Measurements from ENCODE around the gene STX18. TPM values are rescaled to one million over a fixed set of nuclear protein-coding genes. Genes with fewer than 3 reads are reported as not detected.
"Not testable (repeated sequence)": the region's sequence is repeated elsewhere in the genome, so short reads cannot be mapped to it uniquely, and the experiment has no call there.

The STX18 gene
- total RNA-seq, 2 experiments from 2014 or later: 25.3 to 33.5 TPM

DNA sequence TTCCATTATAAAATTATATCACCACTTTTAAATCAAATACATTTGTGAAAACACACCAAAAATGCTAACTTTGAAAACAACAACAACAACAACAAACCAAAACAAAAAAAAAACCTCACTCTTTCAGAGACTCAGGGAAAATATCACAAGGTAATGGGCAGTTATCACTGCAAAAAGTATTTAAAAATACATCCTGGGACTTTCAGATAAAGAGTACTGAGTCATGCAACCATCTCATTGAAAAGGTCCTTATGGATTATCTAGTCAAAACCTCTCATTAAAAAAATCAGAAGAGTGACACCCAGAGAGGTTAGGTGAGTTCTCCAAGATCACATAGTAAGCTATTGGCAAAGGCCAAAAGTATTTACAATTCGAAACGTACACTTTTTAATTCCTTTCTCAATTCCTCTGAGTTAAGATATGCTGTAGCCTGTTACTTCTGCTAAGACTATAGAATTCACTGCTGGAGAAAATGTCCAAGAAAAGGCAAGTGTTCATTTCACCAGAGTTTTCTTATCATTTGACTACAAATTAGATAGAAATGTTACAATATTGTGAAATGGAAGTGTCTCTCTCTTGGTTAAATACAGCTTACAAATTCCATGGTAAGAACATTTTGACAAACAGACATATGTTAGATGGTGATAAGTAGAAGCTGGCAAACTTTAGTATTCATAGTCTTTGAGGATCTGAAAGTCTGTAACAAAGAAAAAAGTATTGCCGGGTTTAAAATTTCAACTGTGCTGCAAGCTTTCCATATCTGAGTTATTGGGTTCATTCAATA, 9.3 kb downstream of the STX18 start:
- intact Hi-C loops (cut with DNase I, micrococcal nuclease): no loop called here
- peaks cover 6% of the 10 kb centered on the region for H3K36me3 Mint-ChIP-seq (ENCODE audit: low read depth)
- H3K4me3 Mint-ChIP-seq: no peak overlapping the region
- no peaks in the 10 kb centered on the region for H3K27me3 Mint-ChIP-seq
- no peak overlapping the region for H3K27ac Mint-ChIP-seq
- ATAC-seq (no peak), DNase-seq (no peak)
- ChIA-PET POLR2A (no interaction called here), CTCF (interaction anchor here (1.2 to 1.3 kb wide), 2 partner anchors 10 to 13 kb away, joined by 3 to 4 read pairs; no protein-coding TSS in a partner anchor)
- no peaks in the 10 kb centered on the region for H3K9me3 Mint-ChIP-seq (ENCODE audit: low read depth)
- H3K4me1 Mint-ChIP-seq: peaks cover 12% of the 10 kb centered on the region

DNA sequence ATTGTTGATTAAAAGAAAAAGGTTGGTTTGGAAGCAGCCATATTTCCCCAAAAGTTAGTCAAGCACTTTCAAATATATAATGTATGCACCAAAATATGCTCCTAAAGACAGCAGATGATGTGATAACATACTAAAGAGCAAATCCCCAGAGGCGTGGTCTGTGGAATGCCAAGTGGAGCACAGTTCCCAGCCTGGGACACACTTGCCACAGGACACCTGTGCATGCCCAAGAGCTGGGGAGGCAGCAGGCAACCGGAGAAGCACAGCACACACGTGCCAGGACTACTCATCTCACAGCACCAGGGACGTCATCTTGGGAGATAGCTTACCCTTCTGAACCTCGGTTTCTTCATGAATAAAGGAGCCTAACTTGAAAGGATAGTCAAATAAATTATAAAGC, 12.5 kb downstream of the STX18 start:
- POLR2A ChIA-PET: interaction anchor here (0.6 kb wide), 1 partner anchor 346 kb away, joined by 3 read pairs; no protein-coding TSS in a partner anchor
- CTCF ChIA-PET: no interaction called here

DNA sequence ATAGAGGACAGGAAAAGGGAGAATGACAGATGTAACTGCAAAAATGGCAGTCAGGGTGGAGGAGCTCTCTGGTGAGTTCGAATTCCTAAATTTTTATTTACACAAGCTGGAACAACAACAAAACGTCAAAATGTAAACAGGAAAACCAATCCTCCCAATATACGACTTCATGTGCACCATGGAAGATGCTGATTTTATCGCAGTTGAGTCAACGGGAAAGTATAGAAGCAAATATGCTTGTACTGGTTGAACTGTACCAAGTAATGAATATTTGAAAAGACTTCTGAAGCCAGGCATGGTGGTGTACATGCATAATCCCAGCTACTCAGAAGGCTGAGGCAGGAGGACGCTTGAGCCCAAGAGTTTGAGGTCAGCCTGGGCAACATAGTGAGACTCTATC, 15.4 kb downstream of the STX18 start:
- Mint-ChIP-seq H3K27me3 (no peaks in the 10 kb centered on the region), H3K36me3 (ENCODE audit: low read depth) (peaks cover 14% of the 10 kb centered on the region), H3K4me3 (no peak overlapping the region), H3K27ac (no peak overlapping the region), H3K9me3 (ENCODE audit: low read depth) (no peaks in the 10 kb centered on the region), H3K4me1 (peaks cover 16% of the 10 kb centered on the region)
- intact Hi-C loops (cut with DNase I, micrococcal nuclease): no loop called here
- DNase-seq: no peak
- ATAC-seq: no peak
- CTCF ChIA-PET: interaction anchor here (1.0 kb wide), 2 partner anchors 22 to 24 kb away, joined by 3 to 4 read pairs; no protein-coding TSS in a partner anchor
- POLR2A ChIA-PET: no interaction called here

More for the DNA sequence above, 12.5 kb downstream of the STX18 start:
- DNase-seq: no peak
- H3K27me3 Mint-ChIP-seq: no peaks in the 10 kb centered on the region
- H3K9me3 Mint-ChIP-seq (ENCODE audit: low read depth): no peaks in the 10 kb centered on the region
- ATAC-seq: no peak
- H3K27ac Mint-ChIP-seq: no peak overlapping the region
- H3K4me1 Mint-ChIP-seq: peaks cover 7% of the 10 kb centered on the region
- intact Hi-C loops (cut with DNase I, micrococcal nuclease): no loop called here
- H3K4me3 Mint-ChIP-seq: no peak overlapping the region
- H3K36me3 Mint-ChIP-seq (ENCODE audit: low read depth): peaks cover 10% of the 10 kb centered on the region

DNA sequence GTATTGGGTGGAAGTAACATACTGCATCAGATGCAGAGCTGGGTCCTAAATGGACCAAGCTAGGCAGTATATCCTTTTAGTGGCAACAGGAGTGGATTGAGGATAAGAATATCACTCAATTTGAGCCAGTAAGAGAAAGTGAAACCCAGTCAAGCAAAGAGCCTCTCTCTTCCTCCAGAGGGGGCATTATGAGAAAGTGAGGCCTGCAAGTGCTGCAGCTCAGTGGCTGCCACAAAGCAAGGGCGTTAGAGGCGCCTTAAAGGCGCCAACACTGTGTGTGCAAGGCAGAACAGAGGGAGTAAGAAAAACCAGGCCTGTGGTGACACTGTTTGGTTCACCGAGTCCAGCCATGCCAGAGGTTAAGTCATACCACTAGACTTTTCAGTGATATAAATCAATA, 17.5 kb downstream of the STX18 start:
- ChIA-PET POLR2A (no interaction called here), CTCF (interaction anchor here (0.6 to 1.4 kb wide), 4 partner anchors 20 to 342 kb away, joined by 3 read pairs; no protein-coding TSS in a partner anchor)
- peak overlapping the region; percentile 66 for H3K27ac Mint-ChIP-seq
- intact Hi-C loops (cut with DNase I, micrococcal nuclease): no loop called here
- peaks cover 12% of the 10 kb centered on the region for H3K36me3 Mint-ChIP-seq (ENCODE audit: low read depth)
- H3K4me3 Mint-ChIP-seq: no peak overlapping the region
- no peaks in the 10 kb centered on the region for H3K27me3 Mint-ChIP-seq
- peak; percentile 61 for DNase-seq
- peaks cover 25% of the 10 kb centered on the region for H3K4me1 Mint-ChIP-seq
- peak; percentile 98 for ATAC-seq
- no peaks in the 10 kb centered on the region for H3K9me3 Mint-ChIP-seq (ENCODE audit: low read depth)

DNA sequence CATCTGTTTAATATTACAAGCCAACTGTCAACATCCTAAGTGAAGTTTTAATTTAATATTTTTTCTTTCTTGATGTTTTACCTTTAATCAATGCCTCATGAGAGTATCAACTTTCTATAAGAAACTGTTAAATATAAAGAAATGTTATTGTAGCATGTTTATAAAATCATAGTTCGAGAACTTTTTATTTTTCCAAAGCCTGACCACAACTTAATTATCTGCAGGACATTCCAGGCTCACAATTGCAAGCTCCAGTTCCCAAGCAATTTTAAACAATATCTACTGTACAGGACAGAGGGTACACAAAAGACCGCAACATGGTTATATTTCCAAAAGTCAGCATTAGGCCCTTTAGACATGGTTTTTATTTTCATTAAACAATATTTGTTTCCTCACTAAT, 20.1 kb downstream of the STX18 start:
- H3K27ac Mint-ChIP-seq: no peak overlapping the region
- intact Hi-C loops (cut with DNase I, micrococcal nuclease): no loop called here
- ChIA-PET POLR2A (no interaction called here), CTCF (no interaction called here)
- H3K27me3 Mint-ChIP-seq: no peaks in the 10 kb centered on the region
- H3K4me1 Mint-ChIP-seq: peaks cover 32% of the 10 kb centered on the region
- no peak overlapping the region for H3K4me3 Mint-ChIP-seq
- DNase-seq (no peak), ATAC-seq (no peak)
- peaks cover 7% of the 10 kb centered on the region for H3K36me3 Mint-ChIP-seq (ENCODE audit: low read depth)
- no peaks in the 10 kb centered on the region for H3K9me3 Mint-ChIP-seq (ENCODE audit: low read depth)

DNA sequence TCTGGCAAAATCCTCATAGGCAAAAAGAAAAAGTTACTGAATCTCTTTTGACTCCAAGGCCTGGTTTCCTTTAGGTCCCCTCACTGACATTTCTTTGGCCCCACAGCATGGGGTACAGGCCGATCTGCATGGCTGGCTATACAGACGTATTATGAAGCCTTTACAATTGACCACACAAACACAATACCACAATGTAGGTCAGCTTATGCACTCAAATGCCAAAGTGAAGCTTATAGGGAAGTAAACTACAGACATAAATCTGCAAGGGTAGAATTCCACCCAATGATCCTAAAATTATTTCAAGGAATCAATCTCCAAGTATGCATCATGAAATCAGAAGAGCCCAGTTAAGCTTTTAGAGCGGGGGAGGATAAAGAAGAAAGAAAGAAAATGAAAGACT, 20.7 kb downstream of the STX18 start:
- Mint-ChIP-seq H3K9me3 (ENCODE audit: low read depth) (no peaks in the 10 kb centered on the region), H3K4me3 (no peak overlapping the region), H3K4me1 (peaks cover 32% of the 10 kb centered on the region), H3K36me3 (ENCODE audit: low read depth) (peaks cover 7% of the 10 kb centered on the region), H3K27me3 (no peaks in the 10 kb centered on the region), H3K27ac (no peak overlapping the region)
- intact Hi-C loops (cut with DNase I, micrococcal nuclease): no loop called here
- DNase-seq: no peak
- ChIA-PET POLR2A (no interaction called here), CTCF (interaction anchor here (0.6 kb wide), 1 partner anchor 441 kb away, joined by 3 read pairs; no protein-coding TSS in a partner anchor)
- ATAC-seq: no peak

DNA sequence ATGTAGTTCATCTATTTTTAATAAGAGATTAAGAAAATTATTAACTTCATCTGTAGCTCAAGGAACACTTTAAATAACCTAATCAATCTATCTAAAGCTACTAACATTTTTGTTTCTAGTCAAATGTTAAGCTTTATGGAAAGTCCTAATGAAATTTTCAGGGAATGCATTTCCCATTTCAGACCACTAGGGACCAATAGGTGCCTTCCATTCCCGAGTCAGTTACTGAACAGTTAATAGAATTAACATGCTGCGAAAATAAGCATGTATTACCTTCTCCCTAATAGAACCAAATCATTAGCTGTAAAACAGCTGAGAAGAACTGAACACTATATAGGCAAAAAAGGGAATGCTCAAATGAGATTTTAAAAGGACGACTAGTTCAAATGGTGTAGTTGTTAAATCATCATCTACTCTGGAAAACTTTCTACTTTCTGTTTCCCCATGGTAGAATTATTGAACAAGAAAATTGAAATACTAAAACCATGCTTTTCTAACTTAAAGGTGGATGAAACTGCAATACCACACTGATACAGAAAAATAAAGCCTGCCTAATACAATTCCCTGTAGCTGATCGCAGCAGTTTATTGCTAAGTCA, 22.5 kb downstream of the STX18 start:
- Mint-ChIP-seq H3K4me3 (no peak overlapping the region), H3K27me3 (no peaks in the 10 kb centered on the region), H3K4me1 (peaks cover 28% of the 10 kb centered on the region), H3K27ac (no peak overlapping the region), H3K9me3 (ENCODE audit: low read depth) (no peaks in the 10 kb centered on the region), H3K36me3 (ENCODE audit: low read depth) (peaks cover 3% of the 10 kb centered on the region)
- ChIA-PET CTCF (interaction anchor here (0.5 to 1.9 kb wide), 11 partner anchors 12 to 920 kb away, joined by 3 to 7 read pairs (median 3); partner anchors contain the start of gene STX18), POLR2A (no interaction called here)
- ATAC-seq (no peak), DNase-seq (no peak)
- intact Hi-C loops (cut with DNase I, micrococcal nuclease): no loop called here

DNA sequence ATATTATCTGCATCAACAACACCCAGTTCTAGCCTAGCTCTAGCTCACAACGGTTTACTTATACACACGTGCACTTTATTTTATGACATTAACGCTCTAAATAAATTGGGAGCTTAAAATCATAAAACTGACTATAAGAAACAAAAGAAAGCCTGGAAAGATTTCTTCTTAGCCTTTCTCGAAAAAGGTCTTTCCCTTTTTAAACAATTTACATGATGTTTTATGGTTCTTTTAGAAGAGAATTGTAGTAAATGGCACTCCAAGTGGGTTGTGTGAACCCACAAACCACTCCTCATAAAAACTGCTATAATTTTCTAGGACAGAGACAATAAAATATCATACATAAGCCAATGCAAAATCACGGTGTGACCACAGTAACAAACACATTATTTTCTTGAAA, 23.1 kb downstream of the STX18 start:
- DNase-seq (no peak), ATAC-seq (no peak)
- Mint-ChIP-seq H3K27ac (no peak overlapping the region), H3K27me3 (no peaks in the 10 kb centered on the region), H3K4me3 (no peak overlapping the region), H3K9me3 (ENCODE audit: low read depth) (no peaks in the 10 kb centered on the region), H3K36me3 (ENCODE audit: low read depth) (no peaks in the 10 kb centered on the region), H3K4me1 (peaks cover 22% of the 10 kb centered on the region)
- CTCF ChIA-PET: interaction anchor here (0.6 to 1.9 kb wide), 5 partner anchors 17 to 42 kb away, joined by 3 to 7 read pairs (median 3); no protein-coding TSS in a partner anchor
- POLR2A ChIA-PET: no interaction called here
- intact Hi-C loops (cut with DNase I, micrococcal nuclease): no loop called here

DNA sequence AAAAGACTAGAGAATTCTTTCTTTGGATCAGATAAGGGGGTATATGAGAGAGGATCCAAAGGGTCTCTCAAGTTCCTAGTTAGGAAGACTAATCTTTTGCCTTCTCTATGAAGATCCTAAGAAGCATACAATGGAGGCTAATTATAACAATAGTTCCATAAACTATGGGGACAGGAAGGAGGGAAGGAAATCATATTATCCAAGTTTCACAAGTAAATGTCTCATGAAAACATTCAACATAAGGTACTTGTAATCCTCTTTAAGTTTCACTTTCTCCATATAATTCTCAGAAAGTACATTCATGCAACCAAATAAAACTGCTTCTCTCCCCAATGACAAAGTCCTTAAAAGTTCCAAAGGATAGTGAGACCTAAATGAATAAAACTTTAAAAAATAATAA, 27.1 kb downstream of the STX18 start:
- intact Hi-C loops (cut with DNase I, micrococcal nuclease): no loop called here
- no peak for DNase-seq
- Mint-ChIP-seq H3K27ac (no peak overlapping the region), H3K27me3 (no peaks in the 10 kb centered on the region), H3K9me3 (ENCODE audit: low read depth) (no peaks in the 10 kb centered on the region), H3K4me1 (peaks cover 13% of the 10 kb centered on the region), H3K4me3 (no peak overlapping the region), H3K36me3 (ENCODE audit: low read depth) (peaks cover 3% of the 10 kb centered on the region)
- POLR2A ChIA-PET: no interaction called here
- ATAC-seq: no peak
- CTCF ChIA-PET: no interaction called here

DNA sequence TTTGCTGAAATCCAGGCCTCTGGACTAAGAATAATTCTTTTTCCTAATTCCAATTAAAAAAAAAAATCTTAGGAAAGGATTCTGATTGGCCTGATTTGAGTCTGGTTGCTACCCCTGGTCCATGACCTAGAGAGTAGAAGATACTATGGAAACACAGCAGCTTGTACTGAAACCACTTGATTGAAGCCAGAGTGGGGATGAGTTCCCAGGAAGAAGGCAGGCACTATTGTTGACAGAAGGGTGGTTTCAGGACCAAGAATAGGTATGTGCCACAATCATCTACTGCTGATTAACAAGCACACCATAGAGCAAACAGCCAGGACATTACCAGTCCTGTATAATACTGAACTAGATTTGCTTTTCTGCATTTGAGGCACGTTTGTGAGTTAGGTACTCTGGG, 29.6 kb downstream of the STX18 start:
- Mint-ChIP-seq H3K27me3 (no peaks in the 10 kb centered on the region), H3K27ac (no peak overlapping the region), H3K36me3 (ENCODE audit: low read depth) (peaks cover 6% of the 10 kb centered on the region), H3K4me1 (peaks cover 8% of the 10 kb centered on the region), H3K9me3 (ENCODE audit: low read depth) (no peaks in the 10 kb centered on the region), H3K4me3 (no peak overlapping the region)
- intact Hi-C loops (cut with DNase I, micrococcal nuclease): no loop called here
- DNase-seq: no peak
- CTCF ChIA-PET: interaction anchor here (0.9 to 1.4 kb wide), 4 partner anchors 10 to 30 kb away, joined by 3 to 8 read pairs (median 4); partner anchors contain the start of gene STX18
- POLR2A ChIA-PET: no interaction called here
- ATAC-seq: no peak

DNA sequence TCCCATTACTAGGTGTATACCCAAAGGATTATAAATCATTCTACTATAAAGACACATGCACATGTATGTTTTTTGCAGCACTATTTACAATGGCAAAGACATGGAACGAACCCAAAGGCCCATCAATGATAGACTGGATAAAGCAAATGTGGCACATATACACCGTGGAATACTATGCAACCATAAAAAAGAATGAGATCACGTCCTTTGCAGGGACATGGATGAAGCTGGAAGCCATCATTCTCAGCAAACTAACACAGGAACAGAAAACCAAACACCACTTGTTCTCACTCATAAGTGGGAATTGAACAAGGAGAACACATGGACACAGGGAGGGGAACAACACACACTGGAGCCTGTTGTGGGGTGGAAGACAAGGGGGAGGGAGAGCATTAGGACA, 31.2 kb downstream of the STX18 start:
- H3K4me3 Mint-ChIP-seq; H3K36me3 Mint-ChIP-seq (ENCODE audit: low read depth); POLR2A ChIA-PET; ATAC-seq; H3K4me1 Mint-ChIP-seq; DNase-seq; intact Hi-C loops (cut with DNase I, micrococcal nuclease); H3K9me3 Mint-ChIP-seq (ENCODE audit: low read depth); H3K27ac Mint-ChIP-seq; H3K27me3 Mint-ChIP-seq: not testable (repeated sequence)
- CTCF ChIA-PET: interaction anchor here (0.8 kb wide), 1 partner anchor 12 kb away, joined by 3 read pairs; no protein-coding TSS in a partner anchor

DNA sequence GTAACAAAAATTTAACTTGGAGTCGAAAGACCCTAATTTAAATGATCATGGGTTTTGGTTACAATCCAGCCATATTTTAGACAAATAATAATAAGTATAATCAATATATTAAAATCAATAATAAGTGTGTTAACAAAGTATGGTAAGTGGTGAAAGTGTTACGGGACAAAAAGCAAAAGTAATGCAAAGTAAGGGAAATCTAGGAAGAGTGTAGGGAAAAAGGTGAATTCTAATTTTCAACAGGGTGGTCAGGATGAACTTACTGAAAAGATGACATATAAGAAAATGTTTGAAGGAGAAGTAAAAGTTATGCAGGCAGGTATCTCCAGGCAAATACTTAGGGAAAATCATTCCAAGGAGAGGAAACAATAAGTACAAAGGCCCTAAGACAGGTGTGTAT, 32.3 kb downstream of the STX18 start:
- Mint-ChIP-seq H3K4me3 (no peak overlapping the region), H3K4me1 (peaks cover 5% of the 10 kb centered on the region), H3K27ac (no peak overlapping the region), H3K36me3 (ENCODE audit: low read depth) (peaks cover 6% of the 10 kb centered on the region), H3K9me3 (ENCODE audit: low read depth) (no peaks in the 10 kb centered on the region), H3K27me3 (no peaks in the 10 kb centered on the region)
- DNase-seq (no peak), ATAC-seq (no peak)
- ChIA-PET CTCF (interaction anchor here (0.7 kb wide), 1 partner anchor 739 kb away, joined by 3 read pairs; no protein-coding TSS in a partner anchor), POLR2A (no interaction called here)
- intact Hi-C loops (cut with DNase I, micrococcal nuclease): no loop called here
